SIG-M5 (cell line): ENCODE data around the gene FSTL4.

Source experiments
- DNase-seq: peaks from one replicate; lab custom pipeline; 2025; lab: John Stamatoyannopoulos, UW

Gene FSTL4

GRCh38 chr5:133261993-133262392 is 350.3 kb downstream of the FSTL4 start:
- no peak for DNase-seq

DNA sequence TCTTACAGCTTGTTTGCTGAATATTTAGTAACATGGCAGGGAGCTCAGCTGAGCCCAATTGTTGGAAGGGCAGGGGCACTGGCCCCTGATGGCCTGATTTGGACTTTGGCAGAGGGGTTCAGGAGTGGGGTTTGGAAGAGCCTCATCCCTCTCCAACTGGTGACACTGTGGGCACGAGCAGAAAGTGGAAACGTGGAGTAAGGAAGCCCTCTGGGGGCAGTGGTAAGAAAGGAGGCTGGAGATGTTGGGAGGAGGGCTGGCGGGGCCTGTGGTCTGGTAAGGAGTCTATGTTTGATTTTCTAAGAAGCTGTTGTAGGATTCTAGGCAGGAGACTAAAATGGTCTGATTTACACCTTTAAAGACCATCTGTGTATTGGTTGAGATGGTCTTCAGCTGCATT is 351.6 kb downstream of the FSTL4 start:
- DNase-seq: no peak

GRCh38 chr5:133259199-133259997 is 352.9 kb downstream of the FSTL4 start:
- no peak for DNase-seq

DNA sequence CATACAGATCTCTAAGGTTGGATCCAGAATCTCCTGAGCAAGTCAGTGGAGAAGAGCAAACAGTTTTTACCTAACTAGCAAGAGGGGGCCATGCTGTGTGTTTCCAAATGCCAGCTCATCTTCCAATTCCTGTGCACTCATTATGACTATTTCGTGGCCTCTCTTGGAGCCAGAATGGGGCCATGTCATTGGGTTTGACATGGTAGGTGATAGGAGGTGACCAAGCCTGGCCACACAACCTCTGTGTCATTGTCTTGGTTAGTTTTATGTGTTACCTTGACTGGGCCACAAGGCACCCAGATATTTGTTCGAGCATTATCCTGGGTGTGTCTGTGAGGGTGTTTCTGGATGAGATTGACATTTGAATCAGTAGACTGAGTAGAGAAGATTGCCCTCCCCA is 354.4 kb downstream of the FSTL4 start:
- DNase-seq: no peak

DNA sequence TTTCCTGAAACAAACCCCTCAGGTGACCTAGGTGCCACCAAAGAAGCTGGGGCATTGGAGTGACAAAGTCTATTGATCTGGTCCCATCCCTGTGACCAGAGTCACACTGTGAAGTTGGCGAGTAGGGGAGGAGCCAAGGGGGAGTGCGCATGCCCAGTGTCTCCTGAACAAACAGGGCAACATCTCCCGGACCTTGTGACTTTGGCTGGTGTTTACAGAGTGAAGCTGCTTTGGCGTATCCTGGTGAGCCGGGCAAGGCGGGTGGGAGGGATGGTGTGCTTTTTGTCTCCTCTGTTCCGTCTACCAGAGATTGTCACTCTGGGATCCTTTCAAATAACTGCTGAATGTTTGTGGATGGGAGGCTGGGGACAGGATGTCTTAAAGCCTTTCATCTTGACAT is 356.1 kb downstream of the FSTL4 start:
- no peak for DNase-seq

DNA sequence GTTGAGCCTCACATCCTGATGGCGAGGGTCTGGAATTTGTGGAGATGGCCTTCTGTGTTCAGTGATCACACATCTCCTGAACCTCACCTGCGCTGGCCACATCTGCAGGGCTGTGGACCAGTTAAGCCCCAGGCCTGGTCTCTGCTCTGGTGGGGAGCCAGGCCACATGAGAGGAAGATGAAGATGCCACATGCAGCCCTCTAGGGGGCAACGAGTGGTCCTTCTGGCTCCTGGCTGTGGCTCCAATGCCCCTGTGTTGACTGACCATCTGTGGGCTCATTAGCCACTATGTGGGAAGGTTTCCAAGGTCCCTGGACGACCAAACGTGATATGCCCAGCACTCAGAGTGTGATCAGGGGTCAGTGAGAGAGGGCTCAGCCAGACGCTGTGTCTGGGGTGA is 357.5 kb downstream of the FSTL4 start:
- no peak for DNase-seq

DNA sequence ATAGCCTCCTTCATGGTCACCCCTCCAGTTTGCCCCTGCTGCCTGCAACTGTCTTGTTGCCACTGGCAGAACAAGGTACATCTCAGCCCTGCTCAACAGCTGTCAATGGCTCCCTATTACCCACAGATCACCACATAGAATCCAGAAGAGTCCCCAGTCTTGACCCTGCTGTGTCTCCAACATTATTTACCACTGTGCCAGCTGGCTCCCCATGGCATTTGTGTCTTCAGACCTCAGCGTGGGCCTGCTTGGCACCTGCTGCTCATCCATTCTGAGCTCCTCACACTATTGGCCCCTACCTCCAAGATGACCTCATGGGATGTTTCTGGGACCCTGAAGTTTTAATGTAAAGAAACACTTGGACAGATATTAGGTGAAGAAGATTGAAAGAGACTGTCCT is 358.7 kb downstream of the FSTL4 start:
- DNase-seq: no peak

- no peak for DNase-seq
These were observed 359.3 kb downstream of the FSTL4 start for GRCh38 chr5:133253070-133253469.

DNA sequence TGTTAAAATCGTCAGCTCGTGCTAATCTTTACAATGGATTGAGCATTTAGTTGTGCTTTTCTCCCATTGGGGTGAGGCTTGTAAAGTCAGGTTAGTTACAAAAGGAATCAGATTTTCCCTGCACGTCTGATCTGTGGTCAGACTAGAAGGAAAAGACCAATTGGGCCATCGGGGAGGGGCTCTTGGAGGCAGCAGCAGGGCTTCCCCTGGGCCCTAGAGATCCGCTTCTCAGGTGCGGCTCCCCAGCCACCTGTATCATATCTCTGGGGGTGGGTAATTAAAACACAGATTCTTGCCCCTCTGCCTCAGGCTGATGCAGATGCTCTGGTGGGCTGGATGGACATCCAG is 360.2 kb downstream of the FSTL4 start:
- no peak for DNase-seq

DNA sequence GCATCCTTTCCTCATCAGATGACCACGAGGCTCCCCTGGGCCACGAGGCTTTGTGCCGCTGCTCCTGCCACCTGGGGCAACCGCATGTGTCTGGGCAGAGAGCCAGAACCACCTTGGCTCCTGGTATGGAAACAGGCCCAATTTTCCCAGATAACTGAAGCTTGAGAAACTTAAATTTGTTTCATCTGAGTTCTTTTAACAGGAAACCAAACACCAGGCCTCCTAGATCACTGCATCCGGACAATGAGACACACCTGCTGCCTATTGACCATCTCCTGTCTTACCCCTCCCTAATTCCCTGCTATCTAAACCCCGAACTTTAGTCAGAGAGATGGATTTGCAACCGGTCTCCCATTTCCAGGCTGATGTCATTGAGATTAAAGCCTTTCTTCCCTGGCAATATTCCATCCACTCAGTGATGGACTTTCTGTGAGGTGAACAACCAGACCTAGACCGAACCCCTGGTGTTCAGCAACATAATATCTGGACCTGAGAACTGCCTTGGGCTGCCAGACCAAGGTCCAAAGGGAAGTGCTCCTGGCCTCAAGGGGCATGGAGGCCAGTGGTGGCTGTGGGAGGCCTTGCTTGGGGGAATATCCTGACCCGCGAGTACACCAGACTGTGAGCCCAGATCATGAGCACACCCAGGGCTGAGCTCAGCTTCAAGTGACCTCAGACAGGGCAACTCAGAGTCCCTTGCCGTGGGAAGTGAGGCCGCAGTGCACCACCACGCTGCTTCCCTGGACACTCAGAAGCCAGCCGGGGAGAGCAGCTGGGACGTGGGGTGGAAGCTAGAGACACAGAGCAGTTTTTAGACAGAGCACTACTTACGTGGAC is 360.8 kb downstream of the FSTL4 start:
- DNase-seq: no peak

GRCh38 chr5:133250527-133250926 is 361.8 kb downstream of the FSTL4 start:
- DNase-seq: no peak

DNA sequence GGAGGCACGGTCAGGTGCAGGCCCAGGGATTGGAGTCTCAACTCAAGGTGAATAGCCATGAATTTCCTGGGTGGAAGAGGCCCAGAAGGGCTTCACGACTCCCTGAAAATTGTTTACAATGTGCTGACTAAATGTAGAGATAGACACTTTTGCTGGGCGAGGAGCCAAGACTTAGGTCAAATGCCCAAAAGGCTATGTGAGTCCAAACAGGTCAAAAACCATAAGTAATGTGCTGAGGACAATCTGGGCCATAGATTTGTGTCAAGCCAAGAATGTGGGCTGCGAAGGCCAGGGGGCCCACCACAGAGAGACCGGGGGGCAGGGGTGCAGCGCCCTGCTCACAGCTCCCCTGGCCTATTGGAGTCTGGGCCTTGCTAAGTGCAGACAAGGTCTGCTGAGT is 362.7 kb downstream of the FSTL4 start:
- DNase-seq: no peak

GRCh38 chr5:133247881-133248624 is 364.3 kb downstream of the FSTL4 start:
- no peak for DNase-seq

DNA sequence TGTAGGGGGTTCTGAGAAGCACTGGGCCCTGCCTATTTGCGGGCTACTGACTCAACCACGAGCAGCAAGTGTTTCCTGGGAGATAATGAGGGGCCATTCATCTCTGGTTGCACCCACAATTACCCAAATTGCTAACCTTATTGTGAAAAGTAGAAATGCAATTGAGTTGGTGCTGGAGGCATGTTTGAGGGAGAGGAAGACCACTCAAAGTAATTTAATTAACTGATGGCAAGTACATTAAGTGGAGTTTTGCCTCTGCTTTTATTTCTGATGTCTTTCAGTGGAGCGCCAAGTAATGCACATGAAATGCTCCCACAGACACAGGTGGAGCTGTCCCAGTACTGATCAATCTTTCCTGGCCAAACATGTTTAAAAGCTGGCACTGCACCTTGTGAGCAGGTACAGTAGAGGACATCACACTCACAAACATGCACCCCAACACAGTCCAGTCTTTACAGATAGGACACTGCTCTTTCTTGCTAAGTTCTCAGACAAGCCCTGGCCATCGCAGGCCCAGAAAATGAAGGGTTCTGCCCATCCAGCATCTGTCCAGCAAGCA is 365.1 kb downstream of the FSTL4 start:
- DNase-seq: no peak

GRCh38 chr5:133246376-133247150 is 365.8 kb downstream of the FSTL4 start:
- no peak for DNase-seq

GRCh38 chr5:133246053-133246370 is 366.3 kb downstream of the FSTL4 start:
- no peak for DNase-seq

DNA sequence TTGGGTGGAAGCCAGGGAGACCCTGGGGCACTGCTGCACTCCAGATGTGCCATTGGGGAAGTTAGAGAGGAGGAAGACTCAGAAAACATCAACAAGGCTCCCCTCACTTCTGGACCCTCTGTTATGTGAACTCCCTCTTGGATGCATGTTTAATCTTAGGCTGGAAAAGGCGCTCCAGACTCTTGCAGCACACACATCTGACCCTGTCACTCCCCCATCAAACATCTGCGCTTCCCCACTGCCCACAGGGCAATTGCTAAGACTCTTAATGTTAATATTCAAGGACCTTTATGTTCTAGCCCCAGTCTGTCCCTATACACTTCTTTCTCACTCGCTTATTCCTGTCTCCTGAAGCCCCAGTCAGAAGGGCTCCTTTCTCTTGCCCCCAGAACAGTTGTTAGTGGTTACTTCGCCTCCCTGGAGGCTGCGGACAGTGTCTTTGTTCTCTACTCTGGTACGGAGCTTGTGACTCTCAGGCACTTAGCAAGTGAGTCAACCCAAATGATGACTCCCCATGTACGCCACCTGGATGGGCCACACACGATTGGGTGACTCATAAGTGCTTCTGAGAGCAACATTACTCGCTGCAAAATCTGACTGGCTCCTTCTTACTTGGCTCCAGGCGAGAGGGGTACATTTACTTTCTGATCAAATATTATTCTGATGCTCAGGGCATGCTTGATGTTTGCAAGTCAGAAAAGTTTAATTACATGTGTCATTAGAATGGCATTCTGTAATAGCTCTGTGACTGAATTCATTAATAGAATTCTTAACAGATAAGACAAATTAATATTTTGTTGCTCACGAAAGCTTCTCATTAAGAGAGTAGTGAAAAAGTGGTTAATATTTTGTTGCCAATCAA is 366.9 kb downstream of the FSTL4 start:
- no peak for DNase-seq

- DNase-seq: no peak
These were observed 368.1 kb downstream of the FSTL4 start for GRCh38 chr5:133244242-133244641.

DNA sequence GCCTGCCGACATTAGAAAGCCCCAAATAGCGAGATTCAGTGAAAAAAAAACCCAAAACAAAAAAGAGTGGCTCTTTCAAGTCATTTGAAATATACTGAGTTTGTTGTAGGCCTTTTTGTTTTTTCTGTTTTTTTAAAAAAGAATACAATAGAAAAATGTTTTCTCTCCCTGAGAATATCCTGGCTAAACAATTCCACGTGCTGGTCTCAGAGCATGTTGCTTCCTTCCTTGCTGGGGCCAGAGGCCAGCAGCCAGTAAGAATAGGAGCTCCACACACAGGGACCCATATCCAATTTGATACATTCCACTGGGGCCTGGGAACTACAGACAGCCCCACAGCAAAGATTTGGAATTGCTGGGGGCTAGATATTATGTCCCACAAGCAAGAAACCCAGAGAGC is 369.1 kb downstream of the FSTL4 start:
- no peak for DNase-seq

- no peak for DNase-seq
These were observed 370.0 kb downstream of the FSTL4 start for GRCh38 chr5:133242221-133242835.
